IMR-90 (cell line): Measurements from ENCODE around the gene IL21R. TPM values are rescaled to one million over a fixed set of nuclear protein-coding genes. Genes with fewer than 3 reads are reported as not detected.

Source experiments
- ATAC-seq: fragments of 200-7000 bp; cut with Tn5 transposase; 2 replicates; pipeline ENCODE4 v1.9.1; 2020; ENCODE audit warnings: low read depth, mild to moderate bottlenecking, moderate library complexity
- BruUV-seq: library from RNA; stranded (reverse); fragments of 400-500 nt; replicated peaks from 2 replicates; lab custom pipeline; 2021; lab: Mats Ljungman, UMichigan
- CTCF ChIA-PET: fragments of 300-600 bp; formaldehyde crosslinking; extraction: SDS; loops from one replicate; lab custom pipeline; 2021; ENCODE audit warnings: antibody characterized with exemption; lab: Yijun Ruan, JAX
- POLR2A ChIA-PET: fragments of 300-600 bp; sonication (Branson Sonifier 250); formaldehyde crosslinking; loops from one replicate; lab custom pipeline; 2022; ENCODE audit warnings: antibody characterized with exemption; ENCODE audit not compliant: unreplicated experiment; lab: Charles Lee
- DNase-seq: peaks from one replicate; pipeline ENCODE4 v3.0.0; 2013
- H2AFZ ChIP-seq: replicated peaks from 2 replicates; pipeline ENCODE3; 2013; ENCODE audit warnings: low read length, mild to moderate bottlenecking; ENCODE audit not compliant: poor library complexity
- H2AK5ac ChIP-seq: 2 replicates; pipeline ENCODE4 v1.6.1; 2013; ENCODE audit warnings: low read depth, low read length, inconsistent platforms
- H2AK9ac ChIP-seq: replicated peaks from 2 replicates; pipeline ENCODE3; 2013; ENCODE audit warnings: mild to moderate bottlenecking, low read depth, low read length, moderate library complexity; ENCODE audit not compliant: poor library complexity
- H2BK120ac ChIP-seq: 2 replicates; pipeline ENCODE4 v1.6.1; 2013; ENCODE audit warnings: low read depth, low read length, inconsistent platforms
- H2BK15ac ChIP-seq: 3 replicates; pipeline ENCODE4 v1.6.1; 2013; ENCODE audit warnings: low read depth, low read length, inconsistent platforms
- H2BK20ac ChIP-seq: 2 replicates; pipeline ENCODE4 v1.6.1; 2013; ENCODE audit warnings: low read depth, mild to moderate bottlenecking, inconsistent platforms, low read length, moderate library complexity
- H2BK5ac ChIP-seq: 2 replicates; pipeline ENCODE4 v1.6.1; 2013; ENCODE audit warnings: mild to moderate bottlenecking, low read depth, low read length, inconsistent platforms; ENCODE audit not compliant: poor library complexity, severe bottlenecking
- H3K14ac ChIP-seq: replicated peaks from 2 replicates; pipeline ENCODE4 v1.6.1; 2013; ENCODE audit warnings: low read depth, low read length, inconsistent platforms
- H3K18ac ChIP-seq: 2 replicates; pipeline ENCODE4 v1.6.1; 2013; ENCODE audit warnings: low read depth, low read length, control low read depth
- H3K23ac ChIP-seq: 2 replicates; pipeline ENCODE4 v1.6.1; 2013; ENCODE audit warnings: low read depth, low read length, inconsistent platforms
- H3K27ac ChIP-seq: 2 replicates; pipeline ENCODE4 v1.5.1; 2013; ENCODE audit warnings: mild to moderate bottlenecking, control low read depth, low read length; ENCODE audit not compliant: insufficient read depth
- H3K27me3 ChIP-seq: 2 replicates; pipeline ENCODE4 v1.6.1; 2013; ENCODE audit warnings: low read length; ENCODE audit not compliant: control insufficient read depth, insufficient read depth
- H3K36me3 ChIP-seq: 2 replicates; pipeline ENCODE4 v1.6.1; 2013; ENCODE audit warnings: low read length, mixed read lengths; ENCODE audit not compliant: control insufficient read depth, insufficient read depth
- H3K4ac ChIP-seq: 2 replicates; pipeline ENCODE4 v1.6.1; 2013; ENCODE audit warnings: low read depth, low read length, inconsistent platforms
- H3K4me1 ChIP-seq: 2 replicates; pipeline ENCODE4 v1.6.1; 2013; ENCODE audit warnings: low read length, mixed read lengths; ENCODE audit not compliant: control insufficient read depth, insufficient read depth
- H3K4me2 ChIP-seq: 2 replicates; pipeline ENCODE4 v1.6.1; 2013; ENCODE audit warnings: low read depth, mild to moderate bottlenecking, control low read depth, low read length, moderate library complexity
- H3K4me3 ChIP-seq: 2 replicates; pipeline ENCODE4 v1.5.1; 2013; ENCODE audit warnings: low read depth, mild to moderate bottlenecking, control low read depth, low read length, moderate library complexity; ENCODE audit not compliant: insufficient read depth
- H3K56ac ChIP-seq: 2 replicates; pipeline ENCODE4 v1.6.1; 2013; ENCODE audit warnings: low read length, inconsistent platforms; ENCODE audit not compliant: insufficient read depth; ENCODE audit errors: extremely low read depth
- H3K79me1 ChIP-seq, 2 experiments: 2 replicates each; pipeline ENCODE4 v1.6.1; 2013; ENCODE audit warnings: low read length in 2 of 2, inconsistent platforms in 1 of 2, low read depth in 1 of 2
- H3K9ac ChIP-seq: 2 replicates; pipeline ENCODE4 v1.6.1; 2013; ENCODE audit warnings: low read depth, low read length, control low read depth
- H3K9me1 ChIP-seq: 2 replicates; pipeline ENCODE4 v1.6.1; 2013; ENCODE audit warnings: low read length, inconsistent platforms; ENCODE audit not compliant: insufficient read depth
- H3K9me3 ChIP-seq: 2 replicates; pipeline ENCODE4 v1.6.1; 2013; ENCODE audit warnings: low read length; ENCODE audit not compliant: control insufficient read depth, insufficient read depth
- H4K20me1 ChIP-seq: 2 replicates; pipeline ENCODE4 v1.6.1; 2013; ENCODE audit warnings: low read length, inconsistent platforms; ENCODE audit not compliant: insufficient read depth
- H4K5ac ChIP-seq: 2 replicates; pipeline ENCODE4 v1.6.1; 2013; ENCODE audit warnings: mild to moderate bottlenecking, low read depth, low read length, control low read depth
- H4K8ac ChIP-seq, 2 experiments: 2 replicates each; pipeline ENCODE4 v1.6.1; 2013; ENCODE audit warnings: low read depth in 2 of 2, low read length in 2 of 2, control low read depth in 1 of 2, inconsistent platforms in 1 of 2
- H4K91ac ChIP-seq: 2 replicates; pipeline ENCODE4 v1.6.1; 2013; ENCODE audit warnings: low read depth, low read length, inconsistent platforms; ENCODE audit not compliant: insufficient read depth
- BHLHE40 ChIP-seq: fragments of 150-350 bp; IDR thresholded peaks from 2 replicates; pipeline ENCODE4 v1.6.1; 2016; ENCODE audit warnings: mild to moderate bottlenecking, low read depth, low read length
- CHD1 ChIP-seq: IDR thresholded peaks from 2 replicates; pipeline ENCODE4 v1.6.1; 2012; ENCODE audit warnings: low read depth, low read length, improper control_type of control experiment
- FOS ChIP-seq: fragments of 150-350 bp; IDR thresholded peaks from 2 replicates; pipeline ENCODE4 v1.6.1; 2016; ENCODE audit warnings: low read depth, low read length
- MAZ ChIP-seq: IDR thresholded peaks from 2 replicates; pipeline ENCODE4 v1.6.1; 2012; ENCODE audit warnings: low read depth, mild to moderate bottlenecking, low read length, improper control_type of control experiment, moderate library complexity, borderline replicate concordance
- POLR2A ChIP-seq: IDR thresholded peaks from 2 replicates; pipeline ENCODE4 v1.6.1; 2012; ENCODE audit warnings: mild to moderate bottlenecking, low read depth, low read length
- RAD21 ChIP-seq: IDR thresholded peaks from 2 replicates; pipeline ENCODE4 v1.6.1; 2012; ENCODE audit warnings: low read length, improper control_type of control experiment
- RCOR1 ChIP-seq: IDR thresholded peaks from 2 replicates; pipeline ENCODE4 v1.6.1; 2012; ENCODE audit warnings: mild to moderate bottlenecking, low read length, improper control_type of control experiment; ENCODE audit not compliant: insufficient replicate concordance
- RFX5 ChIP-seq: IDR thresholded peaks from 2 replicates; pipeline ENCODE4 v1.8.0; 2012; ENCODE audit warnings: low read depth, mild to moderate bottlenecking, low read length, moderate library complexity
- SMC3 ChIP-seq: fragments of 150-350 bp; IDR thresholded peaks from 2 replicates; pipeline ENCODE4 v1.6.1; 2016; ENCODE audit warnings: low read depth, mild to moderate bottlenecking, antibody characterized with exemption, low read length, moderate library complexity
- WGBS, 2 experiments: methylation state at CpG; one replicate each; pipeline versions ENCODE4 v1.1.5 to v1.1.7; 2013; ENCODE audit warnings: missing lambda C conversion rate in 2 of 2; ENCODE audit not compliant: insufficient read length in 1 of 2; ENCODE audit errors: extremely low coverage in 2 of 2; 5-methylcytosine and 5-hydroxymethylcytosine counted together
- dilution Hi-C: fragments of 300-500 bp; cut with HindIII; formaldehyde crosslinking; loops from one replicate; pipeline ENCODE4 v1.14.3; 2018; ENCODE audit warnings: low sequenced_read_pairs; ENCODE audit not compliant: unreplicated experiment
- in situ Hi-C: fragments of 300-500 bp; cut with MboI; formaldehyde crosslinking; loops from 3 replicates; pipeline ENCODE4 v1.14.3; 2019; ENCODE audit warnings: low sequenced_read_pairs, inconsistent platforms, mixed read lengths
- intact Hi-C: fragments of 100-400 bp; cut with micrococcal nuclease; formaldehyde crosslinking; loops from 2 replicates; pipeline ENCODE4 v1.10.0; 2022
- polyA plus RNA-seq, 3 experiments: library from polyadenylated mRNA; depleted of rRNA; stranded (reverse); fragments of >200 nt; gene quantifications; 2 replicates each; pipeline ENCODE4 v1.2.3, GENCODE V29; 2012; ENCODE audit warnings: low replicate concordance in 1 of 3
- total RNA-seq: library from RNA; depleted of rRNA; stranded (reverse); fragments of >200 nt; gene quantifications from 2 replicates; pipeline ENCODE4 v1.2.3, GENCODE V29; 2012
- TF ChIP-seq, protein P1 (sequence below): fragments of 150-350 bp; IDR thresholded peaks from 2 replicates; pipeline ENCODE4 v1.6.1; 2017; ENCODE audit warnings: mild to moderate bottlenecking, antibody characterized with exemption, low read length, low read depth

The IL21R gene
- total and polyA plus RNA-seq, 2 of the 4 experiments (the other 2 are of a cell fraction) = 0.72 to 0.97 TPM

- Histone ChIP-seq H3K56ac (no peak overlapping the region), H4K91ac (no peak overlapping the region), H3K27me3 (no peaks in the 10 kb centered on the region), H3K27ac (no peak overlapping the region), H3K9me3 (peaks cover 12% of the 10 kb centered on the region), H3K79me1 (no peaks in the 10 kb centered on the region), H3K9ac (no peak overlapping the region), H2AK9ac (peak overlapping the region; percentile 13), H2BK15ac (no peak overlapping the region), H3K4me3 (no peak overlapping the region), H3K14ac (no peak overlapping the region), H2AK5ac (no peak overlapping the region), H4K5ac (no peak overlapping the region), H2BK20ac (peak overlapping the region; percentile 34; the same call in 1 of the 2 replicates), H4K8ac (no peak overlapping the region), H3K9me1 (peaks cover 4% of the 10 kb centered on the region; the same call in 1 of the 2 replicates), H2AFZ (no peak overlapping the region), H3K4ac (no peak overlapping the region), H3K36me3 (no peaks in the 10 kb centered on the region), H2BK120ac (no peak overlapping the region), H3K4me1 (peaks cover 5% of the 10 kb centered on the region), H3K18ac (no peak overlapping the region), H3K23ac (no peak overlapping the region), H3K4me2 (no peak overlapping the region), H2BK5ac (no peak overlapping the region), H4K20me1 (no peaks in the 10 kb centered on the region)
- intact Hi-C loops (no loop called here), dilution Hi-C loops (no loop called here), in situ Hi-C loops (loop anchor here (25.0 kb wide), 1 partner anchor 1543 kb away; no protein-coding TSS in a partner anchor)
- ATAC-seq = no peak
- ChIA-PET POLR2A (no interaction called here), CTCF (no interaction called here)
- BruUV-seq = no TSS peak
- 70% methylated on average over 2 of the region's 9 CpGs; no CpG with 5 or more reads in 1 of the 2 experiments for WGBS, 2 experiments
- no peak for DNase-seq
- no peak for TF ChIP-seq CHD1
- no peak for TF ChIP-seq MAZ
- TF ChIP-seq RCOR1 = no peak
- no peak for TF ChIP-seq BHLHE40
- no peak for TF ChIP-seq SMC3
- TF ChIP-seq RFX5 = no peak
- no peak for TF ChIP-seq FOS
- no peak for TF ChIP-seq RAD21
- TF ChIP-seq POLR2A = no peak
- TF ChIP-seq, protein P1, sequence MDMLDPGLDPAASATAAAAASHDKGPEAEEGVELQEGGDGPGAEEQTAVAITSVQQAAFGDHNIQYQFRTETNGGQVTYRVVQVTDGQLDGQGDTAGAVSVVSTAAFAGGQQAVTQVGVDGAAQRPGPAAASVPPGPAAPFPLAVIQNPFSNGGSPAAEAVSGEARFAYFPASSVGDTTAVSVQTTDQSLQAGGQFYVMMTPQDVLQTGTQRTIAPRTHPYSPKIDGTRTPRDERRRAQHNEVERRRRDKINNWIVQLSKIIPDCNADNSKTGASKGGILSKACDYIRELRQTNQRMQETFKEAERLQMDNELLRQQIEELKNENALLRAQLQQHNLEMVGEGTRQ = no peak
Observed at GRCh38 chr16:27379919-27380318, 22.1 kb upstream of the IL21R start.
